Measurements from ENCODE around the gene CSNK1D.

GRCh38 chr17:82237746-82238471 is 35.6 kb downstream of the CSNK1D start:
- no peak for TF ChIP-seq CTCF (IDR thresholded peaks at IDR 0.05)
- no peak for TF ChIP-seq SIN3A (IDR thresholded peaks at IDR 0.05; ENCODE audit: borderline replicate concordance, insufficient read depth, low read depth, low read length)
- no peak for TF ChIP-seq POLR2AphosphoS5 (IDR thresholded peaks at IDR 0.05; ENCODE audit: low read depth, low read length)
- no peak for TF ChIP-seq TCF7L2 (IDR thresholded peaks at IDR 0.05; ENCODE audit: low read depth, low read length)

Measured in Panc1 (cell line).